ENCODE measurements around the gene PGAM5.
"Not testable (repeated sequence)": the region's sequence is repeated elsewhere in the genome, so short reads cannot be mapped to it uniquely, and the experiment has no call there.

PGAM5 gene

GRCh38 chr12:132723015-132723763 lies 12.5 kb downstream of the PGAM5 start:
- DNase-seq = no peak

DNA sequence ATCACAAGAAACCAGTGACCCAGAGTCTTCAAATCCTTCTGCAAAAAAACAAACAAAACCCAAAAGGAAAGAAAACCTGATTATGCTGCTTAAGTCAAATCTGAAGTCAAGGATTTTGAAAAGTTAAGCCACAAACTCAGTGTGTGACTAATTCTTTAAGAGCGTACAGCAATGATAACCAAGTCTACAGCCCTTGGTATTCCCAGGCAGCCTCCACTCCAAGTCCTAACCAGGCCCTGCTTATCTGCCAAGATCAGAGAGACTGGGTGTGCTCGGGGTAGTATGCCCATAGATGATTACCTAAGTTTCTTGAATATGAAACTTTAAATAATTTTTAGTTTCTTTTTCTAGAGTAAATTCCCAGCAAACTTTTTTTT lies 13.1 kb downstream of the PGAM5 start:
- DNase-seq = no peak

DNA sequence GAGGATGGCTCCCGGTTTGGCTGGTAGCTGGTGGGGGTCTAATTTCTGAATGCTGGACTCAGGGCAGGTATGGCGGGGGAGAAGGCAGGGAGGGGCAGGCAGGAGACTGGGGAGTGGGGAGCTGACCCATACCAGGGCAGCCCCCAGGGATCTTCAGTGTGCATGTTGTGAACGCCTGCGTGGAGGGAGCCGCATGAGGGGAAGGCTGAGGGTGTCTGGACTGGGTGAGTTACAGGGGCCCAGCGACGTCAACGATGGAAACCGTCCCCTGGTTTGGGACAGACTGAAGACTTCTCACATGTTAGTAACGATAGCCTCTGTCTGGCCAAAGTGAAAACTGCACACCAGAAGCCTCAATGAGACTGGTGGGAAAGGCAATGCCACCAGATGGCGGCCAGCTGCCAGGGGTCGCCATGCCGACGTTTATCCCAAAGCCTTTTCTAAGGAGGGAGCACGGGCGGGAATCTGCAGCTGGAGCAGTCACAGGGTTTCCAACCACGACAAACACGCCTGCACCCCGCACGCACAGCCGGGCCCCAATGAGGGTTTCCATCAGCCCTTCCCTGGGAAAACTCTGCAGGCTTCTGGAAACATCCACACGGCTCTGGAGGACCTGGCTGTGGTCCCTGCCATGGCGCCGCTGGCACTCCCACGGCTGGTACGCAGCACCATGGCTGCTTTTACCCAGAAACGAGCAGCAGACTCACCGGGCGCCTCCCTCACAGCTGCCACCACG lies 14.0 kb downstream of the PGAM5 start:
- DNase-seq = no peak

DNA sequence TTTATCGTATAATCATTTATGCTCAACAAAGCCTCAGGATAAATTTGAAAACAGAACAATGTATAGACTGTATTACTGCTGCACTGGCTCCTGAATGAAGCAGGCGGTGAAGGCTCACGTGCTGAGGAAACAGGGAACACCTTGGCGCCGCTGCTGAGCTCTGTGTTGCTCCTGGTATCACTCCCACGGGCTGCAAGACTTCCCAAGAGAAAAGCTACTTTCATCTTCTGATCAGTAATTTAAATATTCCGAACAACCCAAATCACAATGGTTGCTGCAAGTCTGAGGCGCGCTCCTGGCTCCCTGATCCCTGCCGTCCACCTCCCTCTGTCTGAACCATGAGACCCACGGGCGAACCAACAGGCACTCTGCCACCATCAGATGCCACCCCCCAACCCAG lies 15.7 kb downstream of the PGAM5 start:
- no peak for DNase-seq

DNA sequence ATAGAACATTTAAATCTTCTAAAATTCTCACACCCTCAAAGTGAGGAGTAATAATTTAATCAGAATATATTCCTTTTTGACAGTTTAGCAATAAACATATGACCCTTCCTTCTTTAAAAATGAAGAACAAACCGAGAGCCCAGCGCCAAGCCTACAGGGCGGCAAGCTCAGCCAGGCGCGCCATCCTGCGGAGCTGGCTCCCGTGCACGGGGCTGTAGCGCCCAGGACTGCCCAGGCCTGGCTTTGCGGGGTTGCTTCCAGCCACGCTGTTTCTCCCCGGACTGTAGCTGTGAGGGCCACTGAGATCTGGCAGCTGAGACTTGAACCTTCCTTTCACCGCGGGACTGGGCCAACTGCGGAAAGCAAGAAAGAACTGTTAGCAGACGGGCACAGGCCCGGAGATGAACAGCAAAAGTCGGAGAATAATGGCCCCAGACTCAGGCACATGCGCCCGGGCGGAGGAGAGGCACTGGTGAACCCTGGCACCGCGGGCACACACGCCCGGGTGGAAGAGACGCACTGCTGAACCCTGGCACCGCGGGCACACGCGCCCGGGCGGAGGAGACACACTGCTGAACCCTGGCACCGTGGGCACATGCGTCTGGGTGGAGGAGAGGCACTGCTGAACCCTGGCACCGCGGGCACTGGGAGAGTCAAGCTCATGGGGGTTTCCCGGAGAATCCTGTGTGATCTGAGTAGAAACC lies 16.6 kb downstream of the PGAM5 start:
- no peak for DNase-seq

- DNase-seq = no peak
These were observed 17.9 kb downstream of the PGAM5 start for GRCh38 chr12:132728502-132728901.

GRCh38 chr12:132729541-132730320 lies 19.1 kb downstream of the PGAM5 start:
- DNase-seq = no peak

DNA sequence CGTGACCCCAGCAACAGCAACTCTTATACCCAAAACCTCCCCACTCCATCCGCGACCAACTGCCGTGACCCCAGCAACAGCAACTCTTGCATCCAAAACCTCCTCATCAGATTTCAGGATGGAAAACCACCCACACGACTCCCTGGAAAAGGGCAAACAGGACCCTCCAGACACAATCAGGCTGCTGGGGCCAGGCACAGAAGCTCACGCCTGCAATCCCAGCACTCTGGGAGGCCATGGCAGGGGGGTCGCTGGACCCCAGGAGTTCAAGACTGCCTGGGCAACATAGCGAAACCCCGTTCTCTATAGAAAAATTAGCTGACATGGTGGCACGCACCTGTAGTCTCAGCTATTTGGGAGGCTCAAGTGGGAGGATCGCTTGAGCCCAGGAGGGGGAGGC lies 19.7 kb downstream of the PGAM5 start:
- DNase-seq = no peak

- DNase-seq = no peak
These were observed 20.9 kb downstream of the PGAM5 start for GRCh38 chr12:132731574-132731973.

GRCh38 chr12:132734206-132734605 lies 23.6 kb downstream of the PGAM5 start:
- no peak for DNase-seq

DNA sequence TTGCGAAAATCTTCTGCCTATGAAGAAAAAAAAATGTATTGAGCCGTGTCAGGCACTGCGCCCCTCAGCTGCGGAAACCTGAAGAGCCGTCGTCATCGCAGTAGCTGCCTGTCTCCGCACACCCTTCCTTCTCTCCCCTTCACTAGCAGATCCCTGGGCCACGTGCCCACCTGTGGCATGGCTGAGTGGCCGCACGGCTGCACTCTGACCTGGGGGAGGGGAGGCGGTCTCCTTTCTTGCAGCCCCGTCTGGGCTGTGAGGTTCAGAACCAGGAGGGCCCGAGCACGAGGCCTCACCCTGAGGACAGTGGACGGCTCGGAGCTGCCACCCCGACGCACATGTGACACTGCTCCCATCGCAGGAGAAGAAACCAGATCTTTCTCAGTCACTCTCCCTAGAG lies 24.9 kb downstream of the PGAM5 start:
- DNase-seq = no peak

GRCh38 chr12:132736378-132736777 lies 25.7 kb downstream of the PGAM5 start:
- DNase-seq = no peak

GRCh38 chr12:132736913-132737312 lies 26.3 kb downstream of the PGAM5 start:
- no peak for DNase-seq

GRCh38 chr12:132739600-132740312 lies 29.1 kb downstream of the PGAM5 start:
- DNase-seq = no peak

DNA sequence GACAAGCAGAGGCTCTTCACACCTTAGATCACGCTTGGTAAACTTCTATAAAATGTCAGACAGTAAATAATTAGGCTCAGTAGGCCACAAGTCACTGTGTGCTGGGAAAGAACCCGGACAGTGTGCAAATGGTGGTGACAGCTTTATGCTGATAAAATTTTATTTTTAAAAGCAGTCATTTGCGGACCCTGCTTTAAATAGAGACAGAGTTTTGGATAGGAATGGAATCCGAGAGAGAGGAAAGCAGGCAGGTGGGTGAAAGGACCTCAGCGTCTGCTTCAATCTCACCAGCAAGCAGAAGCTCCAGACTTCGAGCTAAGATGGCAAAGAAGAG lies 29.6 kb downstream of the PGAM5 start:
- no peak for DNase-seq

GRCh38 chr12:132740652-132741051 lies 30.0 kb downstream of the PGAM5 start:
- DNase-seq = no peak

DNA sequence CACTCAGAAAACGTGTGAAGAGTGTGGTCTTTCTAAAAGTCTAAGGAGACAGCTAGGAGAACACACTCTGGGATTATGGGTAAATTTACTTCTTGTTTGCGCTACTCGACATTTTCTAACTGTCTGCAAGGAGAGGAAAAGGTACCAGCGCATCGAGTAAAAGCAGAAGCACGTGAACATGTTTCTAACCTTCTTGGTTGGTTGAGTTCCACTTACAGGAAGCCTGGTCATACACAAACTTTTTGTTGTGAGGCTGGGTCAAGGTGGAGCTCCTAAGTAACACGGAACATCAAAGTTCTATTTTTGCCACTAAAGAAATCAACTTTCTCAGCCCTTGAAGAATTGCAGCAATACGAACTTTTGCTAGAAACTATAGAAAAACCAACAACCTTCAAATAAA lies 31.0 kb downstream of the PGAM5 start:
- DNase-seq = no peak

GRCh38 chr12:132743831-132744230 lies 33.2 kb downstream of the PGAM5 start:
- no peak for DNase-seq

GRCh38 chr12:132746613-132747012 lies 36.0 kb downstream of the PGAM5 start:
- no peak for DNase-seq

DNA sequence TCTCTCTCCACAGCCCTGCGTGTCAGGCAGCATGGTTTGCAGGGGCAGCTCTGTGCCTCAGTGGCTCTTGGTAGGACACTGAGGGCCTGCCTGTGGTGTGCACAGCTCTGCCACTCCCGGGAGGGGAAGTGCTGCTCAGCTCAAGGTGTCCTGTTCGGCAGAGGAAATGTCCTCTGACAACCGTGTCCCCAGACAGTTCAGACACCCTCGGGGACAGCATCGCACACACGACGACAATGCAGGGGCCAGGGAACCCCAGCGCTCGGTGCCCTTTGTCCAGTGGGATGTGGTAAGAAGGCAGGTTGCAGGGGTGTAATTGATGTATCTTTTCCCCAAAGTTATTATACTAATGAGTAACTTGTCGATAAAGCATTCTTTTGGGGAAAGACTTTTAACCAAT lies 36.8 kb downstream of the PGAM5 start:
- no peak for DNase-seq

DNA sequence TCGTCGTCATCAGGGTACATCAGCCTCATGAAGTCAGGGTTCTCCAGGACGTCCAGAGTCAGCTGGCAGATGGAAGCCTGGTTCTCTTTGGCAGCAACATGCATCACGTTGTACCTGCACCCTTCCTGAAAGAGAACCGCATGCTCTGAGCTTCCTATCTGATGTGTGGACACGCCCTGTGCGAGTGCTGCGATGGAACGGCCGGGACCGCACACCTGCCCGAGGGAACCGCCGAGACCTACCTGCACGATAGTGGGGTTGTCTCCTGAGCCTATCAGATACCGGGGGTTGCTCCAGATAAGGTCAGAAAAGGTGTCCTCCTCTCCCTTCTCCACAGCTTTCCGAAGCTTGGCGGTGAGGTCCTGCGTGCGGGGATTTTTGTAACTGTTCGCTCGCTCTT lies 37.3 kb downstream of the PGAM5 start:
- DNase-seq = no peak

DNA sequence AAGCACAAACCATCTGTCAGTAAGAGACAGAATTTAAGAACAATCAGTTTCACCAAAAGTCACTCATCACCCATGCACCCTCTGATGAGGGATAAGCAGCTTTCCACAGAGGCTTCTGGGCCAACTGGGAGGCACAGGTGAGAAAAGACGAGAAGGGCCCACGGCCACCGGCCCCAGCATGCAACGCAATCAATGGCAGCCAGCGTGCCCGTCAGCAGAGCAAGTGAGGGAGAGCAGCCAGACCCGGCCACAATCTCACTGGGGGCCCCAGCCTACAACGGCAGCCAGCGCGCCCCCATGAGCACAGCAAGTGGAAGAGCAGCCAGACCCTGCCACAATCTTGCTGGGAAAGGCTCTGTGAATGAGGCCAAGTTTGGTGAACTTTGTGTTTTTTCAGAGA lies 37.7 kb downstream of the PGAM5 start:
- DNase-seq = no peak

DNA sequence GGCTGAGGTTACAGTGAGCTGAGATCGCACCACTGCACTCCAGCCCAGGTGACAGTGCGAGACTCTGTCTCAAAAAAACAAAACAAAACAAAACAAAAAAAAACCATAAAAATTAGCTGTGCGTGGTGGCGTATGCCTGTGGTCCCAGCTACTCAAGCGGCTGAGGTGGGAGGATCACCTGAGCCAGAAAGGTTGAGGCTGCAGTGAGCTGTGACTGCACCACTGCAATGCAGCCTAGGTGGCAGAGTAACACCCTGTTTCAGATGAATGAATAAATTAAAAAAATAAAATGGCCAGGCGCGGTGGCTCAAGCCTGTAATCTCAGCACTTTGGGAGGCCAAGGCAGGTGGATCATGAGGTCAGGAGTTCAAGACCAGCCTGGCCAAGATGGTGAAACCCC lies 43.0 kb downstream of the PGAM5 start:
- not testable (repeated sequence) for DNase-seq
